HG03354 (cell line): ENCODE data around the gene JAML.

Source experiments
- ATAC-seq: cut with Tn5 transposase; IDR thresholded peaks from one replicate; pipeline ENCODE4 v1.9.1; 2021; ENCODE audit warnings: mild to moderate bottlenecking; ENCODE audit not compliant: unreplicated experiment, poor library complexity, severe bottlenecking

Gene JAML

GRCh38 chr11:118152552-118153471 is 72.0 kb downstream of the JAML start, which contains the start of gene SCN4B:
Gene SCN4B, minus strand, starts transcription at chr11:118152823. Its CDS starts 150 bp downstream, at chr11:118152673.
- no peak for ATAC-seq

- no peak for ATAC-seq
Observed at GRCh38 chr11:118152020-118152551, 72.7 kb downstream of the JAML start.

GRCh38 chr11:118151431-118151830 is 73.4 kb downstream of the JAML start:
- ATAC-seq = no peak

GRCh38 chr11:118149493-118149892 is 75.3 kb downstream of the JAML start:
- ATAC-seq = no peak

- no peak for ATAC-seq
Observed at GRCh38 chr11:118148856-118149255, 76.0 kb downstream of the JAML start.

DNA sequence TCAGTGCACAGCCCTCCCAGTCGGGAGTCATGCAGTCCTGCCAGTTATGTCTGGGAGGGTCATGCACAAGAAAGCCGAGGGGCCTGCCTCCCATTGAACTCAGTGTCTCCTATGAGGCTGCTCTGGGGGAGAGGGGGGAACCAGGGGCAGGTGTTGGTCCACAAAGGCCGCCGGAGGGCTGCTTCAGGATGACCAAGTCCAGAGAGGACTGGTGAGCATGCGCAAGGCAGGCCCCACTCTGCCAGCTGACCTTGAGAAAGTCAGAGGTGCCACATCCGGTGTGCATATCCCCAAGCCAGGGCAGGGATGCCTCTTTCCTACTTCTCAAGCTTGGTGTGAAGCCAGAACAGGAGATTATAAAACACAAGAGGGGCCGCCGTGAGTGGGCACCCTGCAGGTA is 76.6 kb downstream of the JAML start:
- no peak for ATAC-seq

DNA sequence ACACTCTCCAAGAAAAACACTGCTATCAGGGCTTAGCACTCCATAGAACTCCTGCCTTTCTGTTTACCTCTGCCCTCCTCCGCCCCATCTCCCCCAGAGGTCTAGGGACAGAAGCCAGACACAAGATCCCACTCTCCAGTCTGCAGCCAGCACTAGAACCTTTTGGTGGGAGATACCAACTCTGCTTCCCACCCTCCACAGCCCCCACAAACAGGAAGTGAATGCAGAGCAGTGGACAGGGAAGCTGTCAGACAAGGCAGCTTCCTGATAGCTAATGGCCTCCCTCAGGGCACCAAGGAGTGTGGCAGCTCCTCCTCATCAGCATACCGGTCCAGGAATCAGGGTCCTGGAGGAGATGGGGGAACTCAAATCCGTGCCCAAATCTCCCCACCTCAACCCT is 77.3 kb downstream of the JAML start:
- no peak for ATAC-seq

DNA sequence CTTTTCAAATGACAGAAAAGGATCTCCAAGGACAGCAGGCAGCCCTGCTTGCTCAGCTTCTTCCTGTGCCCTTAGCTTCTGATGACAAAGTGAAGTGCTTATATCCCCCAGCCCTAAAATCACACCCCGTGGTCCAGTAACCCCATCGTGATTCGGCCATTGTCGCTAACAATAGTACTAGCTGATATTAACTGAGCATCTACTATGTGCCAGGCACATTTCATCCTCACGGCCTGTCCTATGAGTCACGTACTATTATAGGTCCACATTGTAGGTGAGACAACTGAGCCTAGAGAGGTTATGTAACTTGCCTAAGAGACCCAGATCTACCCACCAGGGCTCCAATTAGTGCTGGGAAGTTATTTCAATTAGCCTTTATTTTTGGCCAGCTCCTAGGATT is 78.3 kb downstream of the JAML start:
- no peak for ATAC-seq

GRCh38 chr11:118145285-118146227 is 79.3 kb downstream of the JAML start:
- ATAC-seq = peak; percentile 91

GRCh38 chr11:118144301-118145268 is 80.2 kb downstream of the JAML start:
- ATAC-seq = no peak
